Gastrocnemius medialis (tissue), 4 donors: Measurements from ENCODE around the gene ACBD3. TPM values are rescaled to one million over a fixed set of nuclear protein-coding genes. Genes with fewer than 3 reads are reported as not detected.
A peak's percentile ranks its signal among the peaks of the same experiment; 100 is the strongest.

Experiments used
- ATAC-seq, 2 donors: fragments of 150-250 bp; one replicate each; pipeline ENCODE4 v1.9.1; 2016
- DNase-seq, 2 donors: peaks; one replicate each; pipeline ENCODE4 v3.0.0-alpha.2; 2019
- H3K27ac ChIP-seq, 4 donors: fragments of 200-600 bp; sonication (generic); 1 replicate in 1 of 4; 2 replicates in 3 of 4; pipeline ENCODE4 v1.5.1; 2016 to 2018; ENCODE audit warnings: mild to moderate bottlenecking in 2 of 4, moderate library complexity in 1 of 4
- H3K27me3 ChIP-seq, 3 donors: fragments of 200-600 bp; sonication (generic) in 2 of 3; 1 replicate in 1 of 3; 2 replicates in 2 of 3; pipeline versions ENCODE4 v1.5.1 to v1.6.0; 2016 to 2019; ENCODE audit warnings: mild to moderate bottlenecking in 1 of 3, moderate library complexity in 1 of 3
- H3K36me3 ChIP-seq, 2 donors: fragments of 200-600 bp; sonication (generic) in 1 of 2; one replicate each; pipeline ENCODE4 v1.5.1; 2017 to 2018
- H3K4me1 ChIP-seq, 2 donors: fragments of 200-600 bp; sonication (generic) in 1 of 2; one replicate each; pipeline ENCODE4 v1.5.1; 2016 to 2017; ENCODE audit warnings: mild to moderate bottlenecking in 2 of 2
- H3K4me3 ChIP-seq, 4 donors: fragments of 200-600 bp; sonication (generic) in 3 of 4; 1 replicate in 1 of 4; 2 replicates in 3 of 4; pipeline ENCODE4 v1.5.1; 2016 to 2019; ENCODE audit warnings: mild to moderate bottlenecking in 2 of 4
- H3K9me3 ChIP-seq, 3 donors: fragments of 200-600 bp; sonication (generic) in 2 of 3; 1 replicate in 1 of 3; 2 replicates in 2 of 3; pipeline ENCODE4 v1.5.1; 2016 to 2019
- CTCF ChIP-seq, 5 experiments: fragments of 450-650 bp in 3 of 5; fragments of 200-600 bp in 2 of 5; sonication (generic) in 2 of 5; IDR thresholded peaks in 4 of 5; conservative IDR thresholded peaks in 1 of 5; 1 replicate in 4 of 5; 2 replicates in 1 of 5; pipeline ENCODE4 v1.5.1; 2016 to 2019; ENCODE audit warnings: antibody characterized with exemption in 5 of 5, mild to moderate bottlenecking in 3 of 5, moderate library complexity in 3 of 5
- POLR2A ChIP-seq, 2 donors: fragments of 450-650 bp; IDR thresholded peaks; one replicate each; pipeline ENCODE4 v1.6.1; 2017; ENCODE audit warnings: antibody characterized with exemption in 2 of 2, mild to moderate bottlenecking in 2 of 2, moderate library complexity in 2 of 2
- in situ Hi-C, 4 donors: fragments of 200-750 bp; cut with MboI; loops; one replicate each; pipeline versions ENCODE4 v1.15.0 to v1.8.0; 2017; ENCODE audit warnings: low sequenced_read_pairs in 4 of 4
- intact Hi-C: fragments of 100-400 bp; cut with DNase I; formaldehyde crosslinking; loops from one replicate; pipeline ENCODE4 v1.15.1; 2023; ENCODE audit warnings: low total_unique reads
- total RNA-seq, 4 donors: library from RNA; depleted of rRNA; stranded (reverse); fragments of >200 nt; gene quantifications; one replicate each; pipeline versions ENCODE4 v1.1.0 to v1.2.3, GENCODE V29; 2016

ACBD3 gene
- total RNA-seq, 4 donors from 2014 or later, result 31.1 to 43.9 (median 36.6) TPM

- intact Hi-C loops, result no loop called here
- TF ChIP-seq CTCF (IDR thresholded peaks at IDR 0.05 in 4 of 5, conservative IDR thresholded peaks at IDR 0.05 in 1 of 5) (no peak), POLR2A (IDR thresholded peaks at IDR 0.05) (no peak)
- H3K36me3 ChIP-seq, result no peaks in the 10 kb centered on the region
- no peak for ATAC-seq
- in situ Hi-C loops, result loop anchor here (5.0 to 10.0 kb wide), 4 partner anchors 65 to 78 kb away; no protein-coding TSS in a partner anchor
- H3K4me3 ChIP-seq, result no peak overlapping the region
- no peaks in the 10 kb centered on the region for H3K9me3 ChIP-seq
- no peaks in the 10 kb centered on the region for H3K27me3 ChIP-seq
- no peak for DNase-seq
- no peaks in the 10 kb centered on the region for H3K4me1 ChIP-seq
- no peak overlapping the region for H3K27ac ChIP-seq
Observed at GRCh38 chr1:226199971-226200370, 13.4 kb upstream of the ACBD3 start.

GRCh38 chr1:226195144-226195543 lies 8.6 kb upstream of the ACBD3 start:
- TF ChIP-seq CTCF (IDR thresholded peaks at IDR 0.05 in 4 of 5, conservative IDR thresholded peaks at IDR 0.05 in 1 of 5) (no peak), POLR2A (IDR thresholded peaks at IDR 0.05) (no peak)
- in situ Hi-C loops, result loop anchor here (5.0 to 10.0 kb wide), 4 partner anchors 60 to 73 kb away; no protein-coding TSS in a partner anchor
- Histone ChIP-seq H3K27ac (no peak overlapping the region), H3K27me3 (no peaks in the 10 kb centered on the region), H3K4me3 (no peak overlapping the region), H3K9me3 (no peaks in the 10 kb centered on the region), H3K36me3 (no peaks in the 10 kb centered on the region), H3K4me1 (no peaks in the 10 kb centered on the region)
- DNase-seq, result no peak
- no peak for ATAC-seq
- intact Hi-C loops, result no loop called here

- no peaks in the 10 kb centered on the region for H3K36me3 ChIP-seq
- no peak for DNase-seq
- peaks cover 21 to 33% of the 10 kb centered on the region in 2 donors for H3K4me1 ChIP-seq
- H3K27ac ChIP-seq, result peak overlapping the region; percentile 89 to 97 (median 92)
- in situ Hi-C loops (loop anchor here in 1 of 4 donors (10.0 kb wide), 1 partner anchor 123 kb away; the partner anchor contains the start of gene H3-3A), intact Hi-C loops (loop anchor here (2.0 to 5.0 kb wide), 2 partner anchors 65 to 125 kb away; partner anchors contain the start of gene H3-3A)
- H3K4me3 ChIP-seq, result peak overlapping the region; percentile 89 to 100 (median 94)
- TF ChIP-seq CTCF (IDR thresholded peaks at IDR 0.05 in 4 of 5, conservative IDR thresholded peaks at IDR 0.05 in 1 of 5) (no peak), POLR2A (IDR thresholded peaks at IDR 0.05) (no peak)
- no peaks in the 10 kb centered on the region for H3K9me3 ChIP-seq
- H3K27me3 ChIP-seq, result no peaks in the 10 kb centered on the region
- ATAC-seq, result no peak
Observed at GRCh38 chr1:226187380-226187779, 839 bp upstream of the ACBD3 start.

- Histone ChIP-seq H3K27me3 (no peaks in the 10 kb centered on the region), H3K36me3 (no peaks in the 10 kb centered on the region), H3K9me3 (no peaks in the 10 kb centered on the region), H3K4me3 (peak overlapping the region; percentile 89 to 100 (median 94)), H3K27ac (peak overlapping the region; percentile 89 to 97 (median 92)), H3K4me1 (peaks cover 23 to 37% of the 10 kb centered on the region in 2 donors)
- ATAC-seq (no peak), DNase-seq (no peak)
- intact Hi-C loops (loop anchor here (2.0 to 5.0 kb wide), 2 partner anchors 65 to 124 kb away; partner anchors contain the start of gene H3-3A), in situ Hi-C loops (loop anchor here in 1 of 4 donors (10.0 kb wide), 1 partner anchor 122 kb away; the partner anchor contains the start of gene H3-3A)
- TF ChIP-seq POLR2A (IDR thresholded peaks at IDR 0.05) (no peak), CTCF (IDR thresholded peaks at IDR 0.05 in 4 of 5, conservative IDR thresholded peaks at IDR 0.05 in 1 of 5) (no peak)
Observed at GRCh38 chr1:226187019-226187322, 430 bp upstream of the ACBD3 start.
